H9 (cell line): ENCODE data around the gene TICRR. TPM values are rescaled to one million over a fixed set of nuclear protein-coding genes. Genes with fewer than 3 reads are reported as not detected.

Source experiments
- DNase-seq: peaks from one replicate; pipeline ENCODE4 v3.0.0-alpha.2; 2017
- H2AFZ ChIP-seq: one replicate; pipeline ENCODE4 v1.6.1; 2013; ENCODE audit warnings: mild to moderate bottlenecking, low read length, control low read depth, moderate library complexity
- H2AK5ac ChIP-seq: 2 replicates; pipeline ENCODE4 v1.6.1; 2013; ENCODE audit warnings: low read length, control low read depth, mixed read lengths; ENCODE audit not compliant: insufficient read length
- H2BK120ac ChIP-seq: one replicate; pipeline ENCODE4 v1.6.1; 2013; ENCODE audit warnings: low read depth, mild to moderate bottlenecking, low read length, control low read depth, inconsistent platforms; ENCODE audit not compliant: poor library complexity, severe bottlenecking
- H2BK12ac ChIP-seq: 2 replicates; pipeline ENCODE4 v1.6.1; 2013; ENCODE audit warnings: low read length, control low read depth, mixed read lengths, low read depth; ENCODE audit not compliant: insufficient read length
- H2BK15ac ChIP-seq: 2 replicates; pipeline ENCODE4 v1.6.1; 2013; ENCODE audit warnings: low read depth, low read length, control low read depth
- H2BK20ac ChIP-seq: one replicate; pipeline ENCODE4 v1.6.1; 2013; ENCODE audit warnings: low read depth, mild to moderate bottlenecking, low read length, control low read depth, inconsistent platforms; ENCODE audit not compliant: poor library complexity, severe bottlenecking
- H2BK5ac ChIP-seq: 2 replicates; pipeline ENCODE4 v1.6.1; 2013; ENCODE audit warnings: low read length, control low read depth, mixed read lengths; ENCODE audit not compliant: insufficient read length
- H3K14ac ChIP-seq: 2 replicates; pipeline ENCODE4 v1.6.1; 2013; ENCODE audit warnings: low read length, control low read depth; ENCODE audit not compliant: insufficient read depth
- H3K18ac ChIP-seq: 2 replicates; pipeline ENCODE4 v1.6.1; 2013; ENCODE audit warnings: low read depth, mild to moderate bottlenecking, mixed read lengths, low read length, control low read depth; ENCODE audit not compliant: insufficient read length
- H3K23ac ChIP-seq: 2 replicates; pipeline ENCODE4 v1.6.1; 2013; ENCODE audit warnings: low read length, control low read depth, mixed read lengths, low read depth; ENCODE audit not compliant: insufficient read length
- H3K23me2 ChIP-seq: 2 replicates; pipeline ENCODE4 v1.6.1; 2013; ENCODE audit warnings: low read depth, mild to moderate bottlenecking, mixed read lengths, low read length, control low read depth; ENCODE audit not compliant: insufficient read length, poor library complexity, severe bottlenecking
- H3K27ac ChIP-seq: 2 replicates; pipeline ENCODE4 v1.5.1; 2013; ENCODE audit warnings: low read length, control low read depth, mixed read lengths, low read depth; ENCODE audit not compliant: insufficient read length
- H3K27me3 ChIP-seq: 2 replicates; pipeline ENCODE4 v1.6.1; 2013; ENCODE audit warnings: low read length, control low read depth, inconsistent platforms; ENCODE audit not compliant: insufficient read depth
- H3K4ac ChIP-seq: 2 replicates; pipeline ENCODE4 v1.6.1; 2013; ENCODE audit warnings: low read depth, mild to moderate bottlenecking, control low read depth, inconsistent platforms, low read length, moderate library complexity
- H3K4me1 ChIP-seq: 2 replicates; pipeline ENCODE4 v1.6.1; 2013; ENCODE audit warnings: low read length, control low read depth, inconsistent platforms; ENCODE audit not compliant: insufficient read depth
- H3K4me2 ChIP-seq: 2 replicates; pipeline ENCODE4 v1.6.1; 2013; ENCODE audit warnings: low read length, control low read depth, mixed read lengths; ENCODE audit not compliant: insufficient read length, insufficient read depth
- H3K56ac ChIP-seq: 2 replicates; pipeline ENCODE4 v1.6.1; 2013; ENCODE audit warnings: low read depth, mild to moderate bottlenecking, mixed read lengths, low read length, control low read depth; ENCODE audit not compliant: insufficient read length
- H3K79me1 ChIP-seq: 2 replicates; pipeline ENCODE4 v1.6.1; 2013; ENCODE audit warnings: low read depth, mild to moderate bottlenecking, moderate library complexity, low read length, control low read depth, inconsistent platforms; ENCODE audit not compliant: insufficient read depth, poor library complexity, severe bottlenecking
- H3K79me2 ChIP-seq: 2 replicates; pipeline ENCODE4 v1.6.1; 2013; ENCODE audit warnings: low read length, control low read depth, inconsistent platforms; ENCODE audit not compliant: insufficient read depth
- H3K9ac ChIP-seq: 2 replicates; pipeline ENCODE4 v1.6.1; 2013; ENCODE audit warnings: low read length, control low read depth, mixed read lengths; ENCODE audit not compliant: insufficient read length; ENCODE audit errors: extremely low read depth
- H3K9me3 ChIP-seq: one replicate; pipeline ENCODE4 v1.6.1; 2013; ENCODE audit warnings: low read depth, low read length, inconsistent platforms; ENCODE audit not compliant: control insufficient read depth
- H3T11ph ChIP-seq: one replicate; pipeline ENCODE4 v1.6.1; 2013; ENCODE audit warnings: mild to moderate bottlenecking, low read length, control low read depth, inconsistent platforms
- H4K20me1 ChIP-seq: one replicate; pipeline ENCODE4 v1.6.1; 2013; ENCODE audit not compliant: control insufficient read depth, insufficient read length, insufficient read depth
- H4K5ac ChIP-seq: 2 replicates; pipeline ENCODE4 v1.6.1; 2013; ENCODE audit warnings: low read depth, mild to moderate bottlenecking, mixed read lengths, low read length, control low read depth; ENCODE audit not compliant: insufficient read length
- H4K8ac ChIP-seq: replicated peaks from 2 replicates; pipeline ENCODE4 v1.6.1; 2013; ENCODE audit warnings: low read length, control low read depth, mixed read lengths, low read depth; ENCODE audit not compliant: insufficient read length
- H4K91ac ChIP-seq: 2 replicates; pipeline ENCODE4 v1.6.1; 2013; ENCODE audit warnings: low read depth, mild to moderate bottlenecking, moderate library complexity, mixed read lengths, low read length, control low read depth; ENCODE audit not compliant: insufficient read length
- H3K27ac Mint-ChIP-seq, 3 experiments: 2 replicates in 2 of 3; 3 replicates in 1 of 3; pipeline ENCODE4 v1.8.0; 2020 to 2021; ENCODE audit warnings: mixed read lengths in 3 of 3, mild to moderate bottlenecking in 1 of 3, moderate library complexity in 1 of 3
- H3K27me3 Mint-ChIP-seq: 2 replicates; pipeline ENCODE4 v1.8.0; 2021; ENCODE audit warnings: low read depth, mild to moderate bottlenecking, moderate library complexity, mixed read lengths
- H3K36me3 Mint-ChIP-seq, 3 experiments: 2 replicates in 2 of 3; 3 replicates in 1 of 3; pipeline ENCODE4 v1.8.0; 2020 to 2021; ENCODE audit warnings: low read depth in 3 of 3, mixed read lengths in 3 of 3; ENCODE audit not compliant: insufficient read depth in 1 of 3
- H3K4me1 Mint-ChIP-seq, 2 experiments: 2 replicates each; pipeline ENCODE4 v1.8.0; 2020; ENCODE audit warnings: mixed read lengths in 2 of 2
- H3K4me3 Mint-ChIP-seq, 2 experiments: 2 replicates in 1 of 2; 3 replicates in 1 of 2; pipeline ENCODE4 v1.8.0; 2020 to 2021; ENCODE audit warnings: mild to moderate bottlenecking in 2 of 2, mixed read lengths in 2 of 2, moderate library complexity in 1 of 2
- H3K9me3 Mint-ChIP-seq, 2 experiments: 2 replicates in 1 of 2; 3 replicates in 1 of 2; pipeline ENCODE4 v1.8.0; 2020; ENCODE audit warnings: mild to moderate bottlenecking in 2 of 2, mixed read lengths in 2 of 2, moderate library complexity in 1 of 2
- WGBS: extraction: QIAGEN DNeasy Blood & Tissue Kit; methylation state at CpG from one replicate; pipeline ENCODE4 v1.1.7; 2013; ENCODE audit warnings: missing lambda C conversion rate, low lambda C conversion rate, mixed read lengths; ENCODE audit not compliant: insufficient read length; ENCODE audit errors: extremely low coverage; 5-methylcytosine and 5-hydroxymethylcytosine counted together
- total RNA-seq: library from RNA; stranded (reverse); gene quantifications from 2 replicates; pipeline ENCODE4 v1.2.1, GENCODE V29; 2021
- TF ChIP-seq, protein P1 (sequence below): fragments of 200-600 bp; sonication (generic); conservative IDR thresholded peaks from 3 replicates; pipeline ENCODE4 v1.8.0; 2021; ENCODE audit warnings: antibody characterized with exemption, mild to moderate bottlenecking

TICRR gene
- total RNA-seq, 1 experiment from 2014 or later = 26.0 TPM

DNA sequence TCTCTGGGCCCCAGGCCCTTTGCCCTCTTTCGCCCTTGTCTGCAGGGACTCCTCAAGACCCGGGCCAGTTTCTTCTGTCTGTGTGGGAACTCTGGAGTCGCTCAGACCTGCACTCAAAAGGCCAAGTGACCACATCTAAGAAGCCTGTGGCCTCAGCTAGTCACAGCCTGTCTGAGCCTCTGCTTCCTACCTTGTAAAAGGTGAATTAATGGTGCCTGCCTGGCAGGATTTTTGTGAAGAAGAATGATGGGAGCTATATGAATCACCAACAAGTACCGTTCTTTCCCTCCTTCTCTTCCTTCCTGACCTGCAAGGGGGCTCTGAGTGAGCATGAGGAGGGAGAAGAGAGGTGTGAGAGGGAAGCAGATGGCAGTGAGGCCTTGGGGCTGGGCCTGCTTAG is 96.4 kb downstream of the TICRR start:
- no peak overlapping the region for H2AFZ ChIP-seq
- no peak overlapping the region for H3T11ph ChIP-seq
- no peak overlapping the region for H3K4me2 ChIP-seq
- no peaks in the 10 kb centered on the region for H4K20me1 ChIP-seq
- H3K27ac ChIP-seq = no peak overlapping the region
- TF ChIP-seq, protein P1, sequence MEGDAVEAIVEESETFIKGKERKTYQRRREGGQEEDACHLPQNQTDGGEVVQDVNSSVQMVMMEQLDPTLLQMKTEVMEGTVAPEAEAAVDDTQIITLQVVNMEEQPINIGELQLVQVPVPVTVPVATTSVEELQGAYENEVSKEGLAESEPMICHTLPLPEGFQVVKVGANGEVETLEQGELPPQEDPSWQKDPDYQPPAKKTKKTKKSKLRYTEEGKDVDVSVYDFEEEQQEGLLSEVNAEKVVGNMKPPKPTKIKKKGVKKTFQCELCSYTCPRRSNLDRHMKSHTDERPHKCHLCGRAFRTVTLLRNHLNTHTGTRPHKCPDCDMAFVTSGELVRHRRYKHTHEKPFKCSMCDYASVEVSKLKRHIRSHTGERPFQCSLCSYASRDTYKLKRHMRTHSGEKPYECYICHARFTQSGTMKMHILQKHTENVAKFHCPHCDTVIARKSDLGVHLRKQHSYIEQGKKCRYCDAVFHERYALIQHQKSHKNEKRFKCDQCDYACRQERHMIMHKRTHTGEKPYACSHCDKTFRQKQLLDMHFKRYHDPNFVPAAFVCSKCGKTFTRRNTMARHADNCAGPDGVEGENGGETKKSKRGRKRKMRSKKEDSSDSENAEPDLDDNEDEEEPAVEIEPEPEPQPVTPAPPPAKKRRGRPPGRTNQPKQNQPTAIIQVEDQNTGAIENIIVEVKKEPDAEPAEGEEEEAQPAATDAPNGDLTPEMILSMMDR = no peak
- DNase-seq = no peak
- no peaks in the 10 kb centered on the region for H3K27me3 ChIP-seq
- H3K9ac ChIP-seq = no peak overlapping the region
- no peak overlapping the region for H2AK5ac ChIP-seq
- H3K23me2 ChIP-seq = no peaks in the 10 kb centered on the region
- no peak overlapping the region for H4K5ac ChIP-seq
- no peaks in the 10 kb centered on the region for H3K79me2 ChIP-seq
- no peaks in the 10 kb centered on the region for H3K79me1 ChIP-seq
- no peak overlapping the region for H2BK5ac ChIP-seq
- no peak overlapping the region for H3K56ac ChIP-seq
- H2BK12ac ChIP-seq = no peak overlapping the region
- no peak overlapping the region for H4K8ac ChIP-seq
- no peak overlapping the region for H2BK120ac ChIP-seq
- WGBS = no CpG with 5 or more reads among the region's 4 CpGs
- no peak overlapping the region for H3K4ac ChIP-seq
- Mint-ChIP-seq H3K4me3 (no peak overlapping the region), H3K36me3 (no peaks in the 10 kb centered on the region; a peak in 1 of 7 replicates), H3K27ac (no peak overlapping the region; a peak in 1 of 7 replicates), H3K27me3 (peaks cover 25% of the 10 kb centered on the region), H3K4me1 (peaks cover 4 to 8% of the 10 kb centered on the region in 2 experiments; a peak in 3 of 4 replicates), H3K9me3 (no peaks in the 10 kb centered on the region)
- H2BK20ac ChIP-seq = no peak overlapping the region
- no peak overlapping the region for H4K91ac ChIP-seq
- no peak overlapping the region for H2BK15ac ChIP-seq
- H3K9me3 ChIP-seq = no peaks in the 10 kb centered on the region
- no peak overlapping the region for H3K14ac ChIP-seq
- no peak overlapping the region for H3K18ac ChIP-seq
- no peak overlapping the region for H3K23ac ChIP-seq
- no peaks in the 10 kb centered on the region for H3K4me1 ChIP-seq
